HCT116 (cell line): ENCODE data around the gene NFS1. TPM values are rescaled to one million over a fixed set of nuclear protein-coding genes. Genes with fewer than 3 reads are reported as not detected.

Experiments
- ATAC-seq: fragments of 200-7000 bp; cut with Tn5 transposase; 2 replicates; pipeline ENCODE4 v1.9.1; 2020; ENCODE audit warnings: mild to moderate bottlenecking, moderate library complexity
- BruUV-seq: library from RNA; stranded (reverse); fragments of 400-500 nt; replicated peaks from 2 replicates; lab custom pipeline; 2021; lab: Mats Ljungman, UMichigan
- CTCF ChIA-PET: fragments of 300-600 bp; sonication (Branson Sonifier 250); formaldehyde crosslinking; loops from one replicate; lab custom pipeline; 2021; ENCODE audit warnings: antibody characterized with exemption; lab: Charles Lee
- POLR2A ChIA-PET: fragments of 300-600, 350-600 bp; sonication (Branson Sonifier 250); formaldehyde crosslinking; loops from one replicate; lab custom pipeline; 2021; ENCODE audit warnings: antibody characterized with exemption; lab: Charles Lee
- RAD21 ChIA-PET, 2 experiments: fragments of 300-600 bp; sonication (Branson Sonifier 250); formaldehyde crosslinking; loops; one replicate each; lab custom pipeline; 2023; ENCODE audit warnings: low total read pairs in 2 of 2; ENCODE audit not compliant: uncharacterized antibody in 2 of 2, unreplicated experiment in 2 of 2, low non-redundant PET in 1 of 2; lab: Charles Lee
- DNase-seq: peaks from one replicate; pipeline ENCODE4 v3.0.0-alpha.2; 2010; ENCODE audit warnings: low read depth, low spot score
- H2AFZ ChIP-seq: fragments of 200-600 bp; shearing (Covaris generic), sonication (generic); 2 replicates; pipeline ENCODE4 v1.6.1; 2017; ENCODE audit warnings: low read depth, mixed run types, mixed read lengths, antibody characterized with exemption, low read length; ENCODE audit not compliant: poor library complexity, severe bottlenecking
- H3K27ac ChIP-seq: 2 replicates; pipeline ENCODE4 v1.5.1; 2012; ENCODE audit warnings: low read depth, low read length
- H3K27me3 ChIP-seq: fragments of 200-600 bp; sonication (generic); 2 replicates; pipeline ENCODE4 v1.6.1; 2016; ENCODE audit warnings: mixed run types, low read length, mixed read lengths; ENCODE audit not compliant: insufficient read depth
- H3K36me3 ChIP-seq, 2 experiments: fragments of 200-500 bp in 1 of 2; fragments of 200-600 bp in 1 of 2; sonication (Bioruptor generic) in 1 of 2; sonication (generic) in 1 of 2; 2 replicates each; pipeline versions ENCODE4 v1.5.1 to v1.6.1; 2014 to 2016; ENCODE audit warnings: low read length in 2 of 2, inconsistent platforms in 1 of 2, mixed read lengths in 1 of 2, mixed run types in 1 of 2; ENCODE audit not compliant: insufficient read depth in 2 of 2, control insufficient read depth in 1 of 2
- H3K4me1 ChIP-seq, 2 experiments: fragments of 200-600 bp in 1 of 2; sonication (generic) in 1 of 2; 2 replicates each; pipeline versions ENCODE4 v1.5.1 to v1.6.1; 2012 to 2017; ENCODE audit warnings: low read length in 2 of 2, inconsistent platforms in 1 of 2, mild to moderate bottlenecking in 1 of 2, mixed read lengths in 1 of 2, mixed run types in 1 of 2, moderate library complexity in 1 of 2; ENCODE audit not compliant: insufficient read depth in 2 of 2, control insufficient read depth in 1 of 2
- H3K4me2 ChIP-seq: fragments of 200-600 bp; sonication (generic); 2 replicates; pipeline ENCODE4 v1.6.1; 2017; ENCODE audit warnings: mixed run types, low read length, mixed read lengths
- H3K4me3 ChIP-seq, 2 experiments: fragments of 200-600 bp in 1 of 2; sonication (generic) in 1 of 2; replicated peaks in 1 of 2; 2 replicates each; pipeline ENCODE4 v1.5.1; 2011 to 2016; ENCODE audit warnings: low read length in 2 of 2, control low read depth in 1 of 2, low read depth in 1 of 2, mild to moderate bottlenecking in 1 of 2, mixed read lengths in 1 of 2, mixed run types in 1 of 2
- H3K79me2 ChIP-seq: fragments of 200-600 bp; sonication (generic); 2 replicates; pipeline ENCODE4 v1.6.1; 2017; ENCODE audit warnings: mild to moderate bottlenecking, mixed run types, low read length, moderate library complexity, mixed read lengths; ENCODE audit not compliant: insufficient read depth
- H3K9ac ChIP-seq: fragments of 200-600 bp; sonication (generic); 2 replicates; pipeline ENCODE4 v1.6.1; 2016; ENCODE audit warnings: low read length, mixed read lengths
- H3K9me2 ChIP-seq: fragments of 200-600 bp; sonication (generic), shearing (Covaris generic); 2 replicates; pipeline ENCODE4 v1.6.1; 2017; ENCODE audit warnings: mixed run types, mild to moderate bottlenecking, moderate library complexity; ENCODE audit not compliant: insufficient read depth
- H3K9me3 ChIP-seq, 2 experiments: fragments of 200-500 bp in 1 of 2; fragments of 200-600 bp in 1 of 2; sonication (Bioruptor generic) in 1 of 2; sonication (generic) in 1 of 2; 2 replicates each; pipeline ENCODE4 v1.6.1; 2014 to 2017; ENCODE audit warnings: low read length in 2 of 2, mixed read lengths in 2 of 2, inconsistent platforms in 1 of 2, low read depth in 1 of 2, mild to moderate bottlenecking in 1 of 2, mixed run types in 1 of 2, moderate library complexity in 1 of 2; ENCODE audit not compliant: control insufficient read depth in 1 of 2, insufficient read depth in 1 of 2
- H4K20me1 ChIP-seq: fragments of 200-600 bp; sonication (generic), shearing (Covaris generic); 2 replicates; pipeline ENCODE4 v1.6.1; 2017; ENCODE audit warnings: mixed run types, mild to moderate bottlenecking, moderate library complexity; ENCODE audit not compliant: insufficient read depth
- CEBPB ChIP-seq: IDR thresholded peaks from 2 replicates; pipeline ENCODE4 v1.6.1; 2012; ENCODE audit warnings: low read depth
- CTCF ChIP-seq, 3 experiments: fragments of 200-600 bp in 1 of 3; sonication (generic) in 1 of 3; IDR thresholded peaks in 2 of 3; conservative IDR thresholded peaks in 1 of 3; 2 replicates each; pipeline ENCODE4 v1.5.1; 2012 to 2017; ENCODE audit warnings: low read depth in 2 of 3, low read length in 2 of 3, antibody characterized with exemption in 1 of 3, borderline replicate concordance in 1 of 3, control low read depth in 1 of 3, mild to moderate bottlenecking in 1 of 3, mixed read lengths in 1 of 3, mixed run types in 1 of 3, moderate library complexity in 1 of 3; ENCODE audit not compliant: insufficient read depth in 1 of 3
- EZH2 ChIP-seq: fragments of 200-600 bp; sonication (generic); IDR thresholded peaks from 2 replicates; pipeline ENCODE4 v1.6.1; 2017; ENCODE audit warnings: antibody characterized with exemption, mixed run types
- SIN3A ChIP-seq: IDR thresholded peaks from 2 replicates; pipeline ENCODE4 v1.6.1; 2012; ENCODE audit warnings: low read depth
- intact Hi-C: fragments of 100-400 bp; cut with micrococcal nuclease; formaldehyde crosslinking; loops from 2 replicates; pipeline ENCODE4 v1.10.0; 2022
- total RNA-seq: library from RNA; stranded (reverse); gene quantifications from one replicate; pipeline ENCODE4 v1.2.1, GENCODE V29; 2021; ENCODE audit not compliant: unreplicated experiment

The NFS1 gene
- total RNA-seq, 1 experiment from 2014 or later, result 33.9 TPM

GRCh38 chr20:35702824-35703695 lies 3.9 kb upstream of the NFS1 start (continued):
- TF ChIP-seq CTCF (IDR thresholded peaks at IDR 0.05 in 2 of 3, conservative IDR thresholded peaks at IDR 0.05 in 1 of 3; ENCODE audit: borderline replicate concordance in 1 of 3, insufficient read depth in 1 of 3, low read depth in 2 of 3, low read length in 2 of 3), result no peak
- TF ChIP-seq EZH2, result no peak
- TF ChIP-seq, all 23 proteins: peak for 0

GRCh38 chr20:35702051-35702823 lies 3.1 kb upstream of the NFS1 start:
- no peak overlapping the region for H3K4me3 ChIP-seq
- no peaks in the 10 kb centered on the region for H3K27me3 ChIP-seq
- 0 out of 2 replicates have a peak overlapping the region, but pooled peaks have one; percentile 5 for H3K27ac ChIP-seq
- H4K20me1 ChIP-seq, result peaks cover 21% of the 10 kb centered on the region; the same call in 1 of the 2 replicates
- CTCF ChIA-PET, result no interaction called here
- peaks cover 36 to 44% of the 10 kb centered on the region in 2 experiments; a peak in 3 of 4 replicates for H3K36me3 ChIP-seq
- no TSS peak for BruUV-seq
- peaks cover 76% of the 10 kb centered on the region for H3K79me2 ChIP-seq
- peaks cover 10 to 26% of the 10 kb centered on the region in 2 experiments for H3K4me1 ChIP-seq
- H3K9me2 ChIP-seq, result no peaks in the 10 kb centered on the region
- H3K9me3 ChIP-seq, result no peaks in the 10 kb centered on the region
- ATAC-seq (no peak), DNase-seq (no peak)
- no peak overlapping the region for H3K4me2 ChIP-seq
- TF ChIP-seq SIN3A, result peak; percentile 42; the same call in 1 of the 2 replicates
- TF ChIP-seq CEBPB, result no peak
- POLR2A ChIA-PET, result no interaction called here
- intact Hi-C loops, result no loop called here
- H2AFZ ChIP-seq, result no peak overlapping the region
- RAD21 ChIA-PET, result no interaction called here
- H3K9ac ChIP-seq, result no peak overlapping the region
